ENCODE measurements around the gene TCN2.
A peak's percentile ranks its signal among the peaks of the same experiment; 100 is the strongest.
"Not testable (repeated sequence)": the region's sequence is repeated elsewhere in the genome, so short reads cannot be mapped to it uniquely, and the experiment has no call there.

TCN2 gene

GRCh38 chr22:30650508-30651116 lies 43.6 kb downstream of the TCN2 start:
- no peak for DNase-seq

GRCh38 chr22:30652852-30653251 lies 45.9 kb downstream of the TCN2 start:
- DNase-seq, result no peak

- DNase-seq, result no peak
Observed at GRCh38 chr22:30654361-30654760, 47.4 kb downstream of the TCN2 start.

- DNase-seq, result no peak
Observed at GRCh38 chr22:30655532-30655931, 48.6 kb downstream of the TCN2 start.

- no peak for DNase-seq
Observed at GRCh38 chr22:30662040-30662439, 55.1 kb downstream of the TCN2 start.

- no peak for DNase-seq
Observed at GRCh38 chr22:30664798-30665197, 57.8 kb downstream of the TCN2 start.

- no peak for DNase-seq
Observed at GRCh38 chr22:30665266-30665665, 58.3 kb downstream of the TCN2 start.

- DNase-seq, result no peak
Observed at GRCh38 chr22:30665786-30666185, 58.8 kb downstream of the TCN2 start.

GRCh38 chr22:30667107-30667493 lies 60.1 kb downstream of the TCN2 start:
- no peak for DNase-seq

- DNase-seq, result peak; percentile 65
Observed at GRCh38 chr22:30667494-30668385, 60.8 kb downstream of the TCN2 start, which contains the start of gene DUSP18. Gene DUSP18 (minus strand): TSS chr22:30667875. CDS start chr22:30664003, 3,872 bp downstream.

- DNase-seq, result no peak
Observed at GRCh38 chr22:30668386-30668710, 61.4 kb downstream of the TCN2 start.

- no peak for DNase-seq
Observed at GRCh38 chr22:30671071-30671470, 64.1 kb downstream of the TCN2 start.

GRCh38 chr22:30673136-30673535 lies 66.2 kb downstream of the TCN2 start:
- DNase-seq, result no peak

GRCh38 chr22:30674482-30674881 lies 67.5 kb downstream of the TCN2 start:
- DNase-seq, result no peak

- DNase-seq, result peak; percentile 34
Observed at GRCh38 chr22:30675436-30675835, 68.5 kb downstream of the TCN2 start.

- not testable (repeated sequence) for DNase-seq
Observed at GRCh38 chr22:30676565-30676964, 69.6 kb downstream of the TCN2 start.

Measured in NCI-H1436 treated with DMSO at 0.1 percent for 48 hours (cell line).